Uterus (tissue), 2 donors: ENCODE results near the gene SIM2.

Source experiments
- POLR2A ChIP-seq, 2 donors: fragments of 450-650 bp; IDR thresholded peaks; one replicate each; pipeline ENCODE4 v1.6.1; 2016; ENCODE audit warnings: antibody characterized with exemption in 2 of 2, mild to moderate bottlenecking in 1 of 2, moderate library complexity in 1 of 2
- TF ChIP-seq, protein P1 (sequence below), 4 experiments: fragments of 200-600 bp in 2 of 4; fragments of 450-650 bp in 2 of 4; sonication (generic) in 2 of 4; IDR thresholded peaks; one replicate each; pipeline ENCODE4 v1.5.1; 2016 to 2019; ENCODE audit warnings: antibody characterized with exemption in 4 of 4, mild to moderate bottlenecking in 2 of 4, moderate library complexity in 1 of 4

DNA sequence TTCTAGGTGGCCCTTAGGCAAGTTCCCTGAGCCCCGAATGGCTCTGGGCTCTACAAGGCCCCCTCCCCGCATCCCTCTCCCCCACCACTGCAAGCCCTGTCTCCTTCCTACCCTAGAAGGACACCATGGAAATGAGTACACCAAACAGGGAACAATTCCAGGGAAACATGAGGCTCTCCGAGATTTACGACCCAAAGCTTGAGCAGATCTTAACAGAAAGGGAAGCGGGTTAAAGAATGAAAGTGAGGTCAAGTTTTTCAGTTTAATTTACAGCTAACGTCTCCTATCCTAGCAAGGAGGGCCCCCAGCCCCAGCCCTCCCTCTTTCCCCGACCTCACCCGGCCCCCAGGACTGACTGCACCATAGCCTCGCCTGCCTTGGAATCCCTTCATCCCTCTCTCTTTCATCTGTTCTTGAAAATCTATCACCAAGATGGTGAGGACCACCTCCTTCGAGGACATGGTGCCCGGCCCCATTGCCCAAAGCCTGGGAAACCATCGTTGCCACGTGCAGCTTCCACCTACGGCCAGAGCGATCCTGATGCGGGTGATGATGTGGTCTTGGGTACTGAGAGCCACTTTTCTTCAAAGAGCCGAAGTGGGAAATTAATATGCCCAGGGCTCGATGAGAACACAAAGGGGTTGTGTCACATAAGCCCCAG is 30.5 kb downstream of the SIM2 start:
- TF ChIP-seq POLR2A (IDR thresholded peaks at IDR 0.05), result no peak
- TF ChIP-seq, protein P1, sequence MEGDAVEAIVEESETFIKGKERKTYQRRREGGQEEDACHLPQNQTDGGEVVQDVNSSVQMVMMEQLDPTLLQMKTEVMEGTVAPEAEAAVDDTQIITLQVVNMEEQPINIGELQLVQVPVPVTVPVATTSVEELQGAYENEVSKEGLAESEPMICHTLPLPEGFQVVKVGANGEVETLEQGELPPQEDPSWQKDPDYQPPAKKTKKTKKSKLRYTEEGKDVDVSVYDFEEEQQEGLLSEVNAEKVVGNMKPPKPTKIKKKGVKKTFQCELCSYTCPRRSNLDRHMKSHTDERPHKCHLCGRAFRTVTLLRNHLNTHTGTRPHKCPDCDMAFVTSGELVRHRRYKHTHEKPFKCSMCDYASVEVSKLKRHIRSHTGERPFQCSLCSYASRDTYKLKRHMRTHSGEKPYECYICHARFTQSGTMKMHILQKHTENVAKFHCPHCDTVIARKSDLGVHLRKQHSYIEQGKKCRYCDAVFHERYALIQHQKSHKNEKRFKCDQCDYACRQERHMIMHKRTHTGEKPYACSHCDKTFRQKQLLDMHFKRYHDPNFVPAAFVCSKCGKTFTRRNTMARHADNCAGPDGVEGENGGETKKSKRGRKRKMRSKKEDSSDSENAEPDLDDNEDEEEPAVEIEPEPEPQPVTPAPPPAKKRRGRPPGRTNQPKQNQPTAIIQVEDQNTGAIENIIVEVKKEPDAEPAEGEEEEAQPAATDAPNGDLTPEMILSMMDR (IDR thresholded peaks at IDR 0.05), result no peak
